ENCODE measurements around the gene SDR42E1. TPM values are rescaled to one million over a fixed set of nuclear protein-coding genes. Genes with fewer than 3 reads are reported as not detected.

Gene SDR42E1
- 0.05 to 0.07 TPM (median 0.05 TPM) in 3 replicates for total RNA-seq (2021)
- Bru-seq, nascent RNA: percentile 10 among the genes with signal in this experiment
- long read RNA-seq, experiment 1: 0 reads
- long read RNA-seq, experiment 2: 0 reads
- long read RNA-seq, experiment 3: 0 reads

- CTCF ChIA-PET: no interaction called here
- Mint-ChIP-seq H3K4me1 (no peaks in the 10 kb centered on the region), H3K36me3 (peaks cover 49% of the 10 kb centered on the region), H3K27me3 (ENCODE audit: low read depth) (peaks cover 21% of the 10 kb centered on the region), H3K4me3 (no peak within 1 kb of the TSS), H3K27ac (no peak within 1 kb of the TSS), H3K9me3 (peaks cover 71% of the 10 kb centered on the region)
- DNase-seq (ENCODE audit: low spot score) (no peak), ATAC-seq (no peak)
- TF ChIP-seq USF2 (CRISPR knock-in tag; IDR thresholded peaks at IDR 0.05) (no peak), JAZF1 (CRISPR knock-in tag; IDR thresholded peaks at IDR 0.05) (no peak), IRF2 (CRISPR knock-in tag; IDR thresholded peaks at IDR 0.05; ENCODE audit: borderline replicate concordance, low read depth) (no peak)
- POLR2A ChIA-PET: no interaction called here
Measured at GRCh38 chr16:82011199-82011641, at the start of gene SDR42E1. SDR42E1 (minus strand) TSS chr16:82011470; CDS start chr16:82000858, 10,612 bp downstream.

- no peaks in the 10 kb centered on the region for H3K36me3 Mint-ChIP-seq
- H3K4me1 Mint-ChIP-seq: no peaks in the 10 kb centered on the region
- TF ChIP-seq E2F4 (CRISPR knock-in tag; IDR thresholded peaks at IDR 0.05; ENCODE audit: borderline replicate concordance, low read depth) (no peak), ZBTB43 (CRISPR knock-in tag; IDR thresholded peaks at IDR 0.05) (no peak), ATF2 (CRISPR knock-in tag; IDR thresholded peaks at IDR 0.05; ENCODE audit: borderline replicate concordance, low read depth) (no peak), MYBL2 (CRISPR knock-in tag; IDR thresholded peaks at IDR 0.05) (no peak)
- no peak for DNase-seq (ENCODE audit: low spot score)
- H3K27ac Mint-ChIP-seq: no peak overlapping the region
- no peaks in the 10 kb centered on the region for H3K9me3 Mint-ChIP-seq
- ChIA-PET POLR2A (no interaction called here), CTCF (interaction anchor here (0.8 to 1.7 kb wide), 2 partner anchors 66 to 170 kb away, joined by 3 to 6 read pairs; no protein-coding TSS in a partner anchor)
- no peak for ATAC-seq
- peaks cover 3% of the 10 kb centered on the region; the same call in 1 of the 2 replicates for H3K27me3 Mint-ChIP-seq (ENCODE audit: low read depth)
- H3K4me3 Mint-ChIP-seq: no peak overlapping the region
Measured at GRCh38 chr16:82059983-82060421, 48.7 kb upstream of the SDR42E1 start.

GRCh38 chr16:82059161-82059982 lies 48.1 kb upstream of the SDR42E1 start:
- H3K4me1 Mint-ChIP-seq: no peaks in the 10 kb centered on the region
- no peak overlapping the region for H3K4me3 Mint-ChIP-seq
- DNase-seq (ENCODE audit: low spot score) (no peak), ATAC-seq (no peak)
- H3K36me3 Mint-ChIP-seq: no peaks in the 10 kb centered on the region
- peaks cover 2% of the 10 kb centered on the region for H3K27me3 Mint-ChIP-seq (ENCODE audit: low read depth)
- ChIA-PET CTCF (interaction anchor here (0.8 to 1.7 kb wide), 2 partner anchors 65 to 171 kb away, joined by 3 to 6 read pairs; no protein-coding TSS in a partner anchor), POLR2A (no interaction called here)
- H3K27ac Mint-ChIP-seq: no peak overlapping the region
- TF ChIP-seq TEAD4 (CRISPR knock-in tag; IDR thresholded peaks at IDR 0.05) (no peak), SMAD3 (CRISPR knock-in tag; IDR thresholded peaks at IDR 0.05; ENCODE audit: borderline replicate concordance) (no peak)
- no peaks in the 10 kb centered on the region for H3K9me3 Mint-ChIP-seq

- Mint-ChIP-seq H3K9me3 (no peaks in the 10 kb centered on the region), H3K4me3 (no peak overlapping the region), H3K27ac (no peak overlapping the region), H3K36me3 (no peaks in the 10 kb centered on the region), H3K27me3 (ENCODE audit: low read depth) (no peaks in the 10 kb centered on the region; the same call in 1 of the 2 replicates), H3K4me1 (no peaks in the 10 kb centered on the region)
- no peak for ATAC-seq
- ChIA-PET POLR2A (no interaction called here), CTCF (no interaction called here)
- DNase-seq (ENCODE audit: low spot score): no peak
- TF ChIP-seq TEAD4 (CRISPR knock-in tag; IDR thresholded peaks at IDR 0.05) (no peak), GTF2I (CRISPR knock-in tag; conservative IDR thresholded peaks at IDR 0.05) (no peak), FOXP1 (CRISPR knock-in tag; IDR thresholded peaks at IDR 0.05; ENCODE audit: borderline replicate concordance) (no peak), SMAD3 (CRISPR knock-in tag; IDR thresholded peaks at IDR 0.05; ENCODE audit: borderline replicate concordance) (no peak), USF1 (CRISPR knock-in tag; IDR thresholded peaks at IDR 0.05) (no peak), FOXJ3 (CRISPR knock-in tag; IDR thresholded peaks at IDR 0.05; ENCODE audit: borderline replicate concordance) (no peak), ZNF232 (CRISPR knock-in tag; IDR thresholded peaks at IDR 0.05) (no peak), TEAD1 (CRISPR knock-in tag; IDR thresholded peaks at IDR 0.05) (no peak), USF2 (CRISPR knock-in tag; IDR thresholded peaks at IDR 0.05) (no peak)
Measured at GRCh38 chr16:82056550-82056896, 45.3 kb upstream of the SDR42E1 start.
